GM12864 (cell line): ENCODE data around the gene PCSK2.

Source experiments
- DNase-seq: peaks from one replicate; pipeline ENCODE4 v3.0.0-alpha.2; 2011; ENCODE audit warnings: low read depth
- H3K4me3 ChIP-seq: 2 replicates; pipeline ENCODE4 v1.5.1; 2011; ENCODE audit warnings: mild to moderate bottlenecking, low read depth, low read length, control low read depth
- CTCF ChIP-seq: IDR thresholded peaks from 2 replicates; pipeline ENCODE4 v1.5.1; 2011; ENCODE audit warnings: low read depth, mild to moderate bottlenecking, moderate library complexity, low read length, control low read depth, inconsistent platforms; ENCODE audit errors: missing control alignments

Gene PCSK2

GRCh38 chr20:17399303-17399985 is 172.6 kb downstream of the PCSK2 start:
- TF ChIP-seq CTCF = no peak

DNA sequence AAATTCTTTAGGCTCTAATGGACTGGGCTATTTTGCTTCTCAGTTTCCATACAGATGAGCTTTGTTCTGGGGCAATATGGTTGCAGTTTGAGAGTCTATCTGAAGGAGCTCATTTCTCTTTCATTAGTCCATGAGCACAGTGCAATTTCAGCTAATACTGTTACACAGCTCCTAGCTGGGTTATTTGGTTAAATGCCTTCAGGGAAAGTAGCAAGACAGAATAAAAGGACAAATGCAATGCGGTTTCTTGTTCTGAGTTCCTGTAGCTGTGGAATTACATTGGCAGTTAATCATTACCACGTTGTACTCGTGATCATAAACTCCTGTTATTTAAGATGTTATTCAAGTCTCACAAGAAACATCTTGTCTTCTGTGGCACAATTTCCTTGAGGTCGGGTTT is 176.6 kb downstream of the PCSK2 start:
- DNase-seq = no peak
- H3K4me3 ChIP-seq = no peak overlapping the region
- no peak for TF ChIP-seq CTCF

More at GRCh38 chr20:17399303-17399985, 172.6 kb downstream of the PCSK2 start:
- DNase-seq = no peak
- H3K4me3 ChIP-seq = no peak overlapping the region

DNA sequence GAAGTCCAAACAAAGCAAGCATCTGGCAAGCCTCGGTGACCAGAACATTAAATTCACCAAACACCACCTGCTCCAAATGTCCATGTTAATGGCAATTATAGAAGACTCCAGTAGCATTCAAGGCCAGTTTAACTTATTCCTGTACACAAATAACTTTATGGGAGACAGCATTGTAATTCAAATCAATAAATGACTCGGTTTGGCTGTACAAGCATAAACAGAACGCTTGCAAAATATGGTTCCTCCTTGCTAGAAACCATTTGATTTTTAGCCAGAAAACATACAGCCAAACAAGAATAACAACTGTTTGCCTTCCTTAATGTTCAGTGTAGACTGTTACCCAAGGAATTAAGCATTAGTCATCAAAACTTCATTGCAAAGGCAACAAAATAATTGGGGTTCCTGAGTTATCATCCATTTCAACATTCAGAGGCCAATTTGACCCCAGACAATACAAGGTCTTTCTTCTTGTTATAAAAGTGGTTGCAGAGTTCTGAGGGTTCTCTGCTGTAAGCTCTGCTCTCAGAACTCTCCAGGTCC is 179.3 kb downstream of the PCSK2 start:
- H3K4me3 ChIP-seq = no peak overlapping the region
- no peak for TF ChIP-seq CTCF
- no peak for DNase-seq

GRCh38 chr20:17407550-17407949 is 180.7 kb downstream of the PCSK2 start:
- no peak for TF ChIP-seq CTCF
- no peak for DNase-seq
- no peak overlapping the region for H3K4me3 ChIP-seq

- H3K4me3 ChIP-seq = no peak overlapping the region
- no peak for TF ChIP-seq CTCF
- DNase-seq = no peak
Measured at GRCh38 chr20:17417225-17417624, 190.4 kb downstream of the PCSK2 start.

DNA sequence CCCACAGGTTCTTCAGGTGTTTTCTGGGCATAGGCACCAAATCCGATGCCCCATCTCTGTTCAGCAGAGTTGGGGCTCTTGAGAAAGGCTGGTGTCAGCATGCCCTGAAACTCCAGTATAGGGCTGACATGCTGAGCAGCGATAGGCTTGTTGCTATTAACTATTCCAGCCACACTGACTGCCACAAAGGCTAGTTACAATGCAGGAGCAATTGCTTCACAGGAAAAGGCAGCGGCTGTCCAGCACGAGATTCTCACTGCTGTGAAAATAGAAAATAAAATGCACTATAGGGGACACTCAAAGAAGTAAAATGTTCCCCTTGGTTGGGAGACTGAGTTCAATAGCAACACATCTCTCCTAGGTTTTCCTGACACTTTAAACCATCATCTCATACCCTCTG is 191.9 kb downstream of the PCSK2 start:
- no peak overlapping the region for H3K4me3 ChIP-seq
- no peak for TF ChIP-seq CTCF
- DNase-seq = no peak
